Measurements from ENCODE around the gene TMEM145. TPM values are rescaled to one million over a fixed set of nuclear protein-coding genes. Genes with fewer than 3 reads are reported as not detected.

The TMEM145 gene
- total RNA-seq, 2 experiments from 2014 or later, result 1.8 TPM; not detected in 1

GRCh38 chr19:42269478-42270345, 43.4 kb upstream of the TMEM145 start:
- ChIA-PET POLR2A (interaction anchor here (0.6 to 2.1 kb wide), 3 partner anchors 10 to 26 kb away, joined by 4 to 11 read pairs (median 6); no protein-coding TSS in a partner anchor), CTCF (ENCODE audit: unreplicated experiment) (interaction anchor here (2.0 kb wide), 1 partner anchor 10 kb away, joined by 10 read pairs; no protein-coding TSS in a partner anchor)
- Histone ChIP-seq H3K79me2 (ENCODE audit: insufficient read depth, low read depth, low read length) (peaks cover 9% of the 10 kb centered on the region; the same call in 1 of the 2 replicates), H3K27ac (ENCODE audit: low read depth, low read length, poor library complexity, severe bottlenecking) (peak overlapping the region; percentile 70), H4K20me1 (ENCODE audit: insufficient read depth, low read length) (no peaks in the 10 kb centered on the region), H3K36me3 (ENCODE audit: insufficient read depth, low read length) (0 out of 2 replicates have a peak, but pooled peaks cover 3% of the 10 kb centered on the region), H3K4me3 (ENCODE audit: low read depth, low read length, poor library complexity, severe bottlenecking) (peak overlapping the region; percentile 73), H3K4me2 (ENCODE audit: low read length) (peak overlapping the region; percentile 99), H2AFZ (ENCODE audit: low read length) (peak overlapping the region; percentile 23; the same call in 1 of the 2 replicates), H3K4me1 (ENCODE audit: insufficient read depth, low read length, poor library complexity, severe bottlenecking) (peaks cover 32% of the 10 kb centered on the region), H3K9me3 (ENCODE audit: low read length) (no peaks in the 10 kb centered on the region), H3K9me2 (ENCODE audit: insufficient read depth, low read length) (no peaks in the 10 kb centered on the region)
- intact Hi-C loops (cut with micrococcal nuclease; ENCODE audit: unreplicated experiment), result no loop called here
- TF ChIP-seq, protein P1, sequence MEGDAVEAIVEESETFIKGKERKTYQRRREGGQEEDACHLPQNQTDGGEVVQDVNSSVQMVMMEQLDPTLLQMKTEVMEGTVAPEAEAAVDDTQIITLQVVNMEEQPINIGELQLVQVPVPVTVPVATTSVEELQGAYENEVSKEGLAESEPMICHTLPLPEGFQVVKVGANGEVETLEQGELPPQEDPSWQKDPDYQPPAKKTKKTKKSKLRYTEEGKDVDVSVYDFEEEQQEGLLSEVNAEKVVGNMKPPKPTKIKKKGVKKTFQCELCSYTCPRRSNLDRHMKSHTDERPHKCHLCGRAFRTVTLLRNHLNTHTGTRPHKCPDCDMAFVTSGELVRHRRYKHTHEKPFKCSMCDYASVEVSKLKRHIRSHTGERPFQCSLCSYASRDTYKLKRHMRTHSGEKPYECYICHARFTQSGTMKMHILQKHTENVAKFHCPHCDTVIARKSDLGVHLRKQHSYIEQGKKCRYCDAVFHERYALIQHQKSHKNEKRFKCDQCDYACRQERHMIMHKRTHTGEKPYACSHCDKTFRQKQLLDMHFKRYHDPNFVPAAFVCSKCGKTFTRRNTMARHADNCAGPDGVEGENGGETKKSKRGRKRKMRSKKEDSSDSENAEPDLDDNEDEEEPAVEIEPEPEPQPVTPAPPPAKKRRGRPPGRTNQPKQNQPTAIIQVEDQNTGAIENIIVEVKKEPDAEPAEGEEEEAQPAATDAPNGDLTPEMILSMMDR (conservative IDR thresholded peaks at IDR 0.05; ENCODE audit: low read length), result no peak
- no peak for TF ChIP-seq EZH2phosphoT487 (IDR thresholded peaks at IDR 0.05; ENCODE audit: borderline replicate concordance, low read depth, low read length)
- no peak for DNase-seq (ENCODE audit: low spot score)
- BruUV-seq (replicated peaks), result no TSS peak

DNA sequence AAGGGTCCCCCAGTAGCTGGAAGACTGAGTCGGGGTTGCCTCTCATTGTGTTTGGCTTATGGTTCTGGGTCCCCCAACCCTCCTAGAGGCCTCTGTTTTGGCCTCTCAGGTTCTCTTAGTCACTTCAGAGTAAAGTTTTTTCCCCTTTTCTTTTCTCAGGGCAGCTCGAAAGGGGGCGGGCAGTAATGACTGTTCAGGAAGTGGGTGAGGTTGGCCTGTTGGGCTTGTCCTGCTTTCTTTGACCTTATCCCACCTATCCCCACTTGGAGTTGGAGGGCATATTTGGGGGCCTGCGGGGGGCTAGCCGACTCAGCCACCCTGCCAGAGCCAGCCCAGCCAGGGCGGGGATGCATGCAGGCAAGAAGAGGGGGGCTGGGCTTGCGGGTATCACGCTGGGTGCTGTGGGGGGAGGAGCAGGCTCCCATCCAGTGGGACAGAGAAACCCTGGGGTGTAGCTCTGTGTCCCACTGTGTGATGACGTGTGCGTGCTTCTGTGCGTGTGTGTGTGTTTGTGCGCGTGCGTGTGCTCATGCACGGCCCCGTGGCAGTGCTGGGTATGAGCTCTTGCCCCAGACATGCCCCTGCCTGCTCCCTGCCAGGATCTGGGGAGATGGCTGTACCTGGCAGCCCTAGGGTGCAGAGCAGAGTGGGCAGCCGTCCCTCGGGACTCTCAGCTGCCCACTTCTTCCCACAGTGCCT, 42.6 kb upstream of the TMEM145 start:
- Histone ChIP-seq H3K9me2 (ENCODE audit: insufficient read depth, low read length) (no peaks in the 10 kb centered on the region), H3K4me2 (ENCODE audit: low read length) (peak overlapping the region; percentile 99), H3K36me3 (ENCODE audit: insufficient read depth, low read length) (0 out of 2 replicates have a peak, but pooled peaks cover 8% of the 10 kb centered on the region), H3K4me3 (ENCODE audit: low read depth, low read length, poor library complexity, severe bottlenecking) (peak overlapping the region; percentile 73), H3K27ac (ENCODE audit: low read depth, low read length, poor library complexity, severe bottlenecking) (peak overlapping the region; percentile 70), H3K9me3 (ENCODE audit: low read length) (no peaks in the 10 kb centered on the region), H4K20me1 (ENCODE audit: insufficient read depth, low read length) (no peaks in the 10 kb centered on the region), H3K79me2 (ENCODE audit: insufficient read depth, low read depth, low read length) (peaks cover 9% of the 10 kb centered on the region; the same call in 1 of the 2 replicates), H2AFZ (ENCODE audit: low read length) (peak overlapping the region; percentile 23; the same call in 1 of the 2 replicates), H3K4me1 (ENCODE audit: insufficient read depth, low read length, poor library complexity, severe bottlenecking) (peaks cover 32% of the 10 kb centered on the region)
- peak; percentile 37 for DNase-seq (ENCODE audit: low spot score)
- intact Hi-C loops (cut with micrococcal nuclease; ENCODE audit: unreplicated experiment), result no loop called here
- POLR2A ChIA-PET, result interaction anchor here (0.6 to 2.1 kb wide), 3 partner anchors 9 to 27 kb away, joined by 4 to 11 read pairs (median 6); no protein-coding TSS in a partner anchor
- no TSS peak for BruUV-seq (replicated peaks)
- no peak for TF ChIP-seq EZH2phosphoT487 (IDR thresholded peaks at IDR 0.05; ENCODE audit: borderline replicate concordance, low read depth, low read length)
- TF ChIP-seq, protein P1 (conservative IDR thresholded peaks at IDR 0.05; ENCODE audit: low read length), result no peak
- CTCF ChIA-PET (ENCODE audit: unreplicated experiment), result interaction anchor here (2.0 kb wide), 1 partner anchor 9 kb away, joined by 10 read pairs; no protein-coding TSS in a partner anchor

Data from OCI-LY7 (cell line).